Stimulated activated CD4-positive, alpha-beta T cell treated with anti-CD3 and anti-CD28 coated beads, Interleukin-2, amount 100 ng/mL, for 4 hours (primary cell): ENCODE data around the gene UBR7.

Source experiments
- DNase-seq: peaks from one replicate; pipeline ENCODE4 v3.0.0-alpha.2; 2020; ENCODE audit warnings: low read depth

The UBR7 gene

DNA sequence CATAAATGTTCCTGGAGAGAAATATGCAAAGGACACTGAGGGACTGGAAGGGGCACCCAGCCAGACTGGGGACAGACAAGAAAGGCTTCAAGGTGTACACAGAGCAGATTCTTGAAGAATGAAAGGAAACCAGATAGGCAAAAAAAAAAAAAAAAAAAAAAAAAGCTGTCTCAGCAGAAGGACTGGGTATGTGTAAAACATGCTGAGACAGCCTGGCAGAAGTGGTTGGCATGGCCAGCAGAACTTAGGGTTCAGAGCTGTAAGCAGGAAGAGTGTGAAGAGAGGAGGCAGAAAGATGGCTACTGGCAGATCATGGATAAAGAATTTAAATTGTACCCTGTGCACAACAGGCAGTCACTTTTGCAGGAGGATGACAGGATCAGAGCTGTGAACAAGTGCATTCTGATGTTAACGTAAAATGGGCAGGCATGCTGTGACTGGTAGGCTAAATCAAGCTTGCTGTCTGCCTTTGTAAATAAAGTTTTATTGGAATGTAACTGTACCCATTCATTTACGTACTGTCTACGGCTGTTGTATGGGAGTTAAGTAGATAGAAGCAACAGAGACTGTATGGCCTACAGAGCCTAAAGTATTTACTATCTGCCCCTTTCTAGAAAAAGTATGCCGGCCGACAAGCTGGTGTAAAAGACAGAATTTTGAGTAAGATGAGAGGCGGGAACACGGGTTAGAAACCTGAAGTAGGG is 42.2 kb downstream of the UBR7 start:
- no peak for DNase-seq

- no peak for DNase-seq
Measured at GRCh38 chr14:93262446-93262845, 55.4 kb downstream of the UBR7 start.

- no peak for DNase-seq
Measured at GRCh38 chr14:93263416-93263815, 56.4 kb downstream of the UBR7 start.

DNA sequence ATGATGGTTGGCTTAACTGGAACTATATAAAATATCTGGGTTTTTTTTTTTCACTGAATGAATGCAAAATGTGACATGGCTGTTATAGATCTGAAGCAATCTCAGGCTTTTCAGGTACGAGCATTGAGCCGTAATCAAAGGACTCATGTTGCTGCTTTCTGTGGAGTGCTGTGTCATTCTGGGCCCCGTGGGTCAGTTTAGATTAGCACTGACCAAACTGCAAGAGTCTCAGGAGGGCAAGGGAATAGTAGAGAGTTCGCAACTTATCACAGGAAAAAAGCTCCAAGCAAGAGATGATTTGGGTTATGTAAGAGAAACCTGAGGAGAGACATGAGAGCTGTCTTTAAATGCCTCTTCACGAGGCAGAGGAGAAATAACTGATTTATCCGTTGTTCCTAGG is 59.1 kb downstream of the UBR7 start:
- DNase-seq: no peak

GRCh38 chr14:93267149-93267711 is 60.2 kb downstream of the UBR7 start:
- no peak for DNase-seq

DNA sequence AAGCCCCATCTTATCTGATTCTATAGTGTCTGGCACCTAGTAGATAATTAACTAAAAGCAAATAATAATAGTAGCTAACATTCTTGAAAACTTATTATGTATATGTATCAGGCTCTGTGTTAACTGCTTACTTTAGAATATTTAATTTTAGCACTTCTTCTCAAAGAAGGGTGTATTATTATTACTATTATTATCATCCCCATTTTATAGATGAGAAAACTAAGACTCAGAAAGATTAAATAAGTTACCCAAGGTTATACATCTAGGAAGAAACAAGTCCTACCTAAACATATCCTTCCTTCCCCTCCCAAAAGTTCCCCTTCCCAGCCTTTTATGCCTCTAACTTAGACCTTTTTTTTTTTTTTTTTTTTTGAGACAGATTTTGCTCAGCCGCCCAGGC is 61.4 kb downstream of the UBR7 start:
- DNase-seq: no peak

DNA sequence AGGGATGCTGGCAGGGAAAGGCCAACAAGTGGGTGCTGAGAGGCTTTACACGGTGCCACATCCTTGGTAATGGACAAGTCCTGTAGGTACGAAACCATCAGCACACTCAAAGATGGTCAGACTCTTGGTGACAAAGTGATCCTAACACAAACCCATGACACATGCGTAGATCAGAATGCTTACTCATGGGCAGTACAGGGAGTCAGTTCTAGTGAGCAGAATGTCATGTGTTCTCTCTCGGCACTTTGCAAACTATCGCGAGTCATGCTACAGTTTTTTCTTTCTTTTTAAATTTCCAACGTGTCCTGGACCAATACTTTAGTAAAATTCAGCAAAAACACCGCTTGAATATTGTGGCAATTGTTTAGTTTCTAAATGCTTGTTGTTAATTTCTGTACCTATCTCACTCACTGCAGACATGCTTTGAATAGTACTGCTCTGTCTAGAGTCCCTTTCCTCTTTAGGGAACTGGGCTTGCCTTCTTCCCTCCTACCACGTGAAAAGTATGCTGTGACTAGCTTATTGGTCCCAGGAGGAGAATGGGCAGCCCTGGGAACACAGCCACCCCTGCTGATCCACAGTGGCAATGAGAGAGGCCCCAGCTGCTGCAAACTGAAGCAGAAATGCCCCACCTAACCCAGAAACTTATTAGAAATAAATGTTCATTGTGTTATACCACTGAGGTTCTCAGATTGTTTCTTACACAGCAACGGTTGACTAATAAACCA is 62.4 kb downstream of the UBR7 start:
- no peak for DNase-seq

DNA sequence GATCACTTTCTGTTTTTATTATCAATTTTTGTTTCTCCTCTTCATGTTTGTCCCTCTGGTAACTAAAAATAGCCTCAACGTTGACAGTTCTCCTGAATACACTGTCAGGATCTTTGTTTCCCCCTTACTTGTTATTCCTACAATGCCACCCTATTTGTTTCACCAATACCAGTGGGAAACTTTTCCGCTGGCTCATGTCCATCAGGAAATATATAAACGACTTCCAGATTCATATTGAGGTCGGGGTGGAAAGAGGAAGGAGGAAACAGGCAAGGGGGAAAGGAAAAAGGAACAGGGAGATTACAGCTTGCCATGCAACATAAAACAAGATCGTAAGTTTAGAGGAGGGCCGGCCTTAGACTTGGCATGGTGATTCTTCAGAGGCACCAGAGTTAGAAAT is 64.1 kb downstream of the UBR7 start:
- DNase-seq: no peak

- no peak for DNase-seq
Measured at GRCh38 chr14:93274055-93274806, 67.2 kb downstream of the UBR7 start.

DNA sequence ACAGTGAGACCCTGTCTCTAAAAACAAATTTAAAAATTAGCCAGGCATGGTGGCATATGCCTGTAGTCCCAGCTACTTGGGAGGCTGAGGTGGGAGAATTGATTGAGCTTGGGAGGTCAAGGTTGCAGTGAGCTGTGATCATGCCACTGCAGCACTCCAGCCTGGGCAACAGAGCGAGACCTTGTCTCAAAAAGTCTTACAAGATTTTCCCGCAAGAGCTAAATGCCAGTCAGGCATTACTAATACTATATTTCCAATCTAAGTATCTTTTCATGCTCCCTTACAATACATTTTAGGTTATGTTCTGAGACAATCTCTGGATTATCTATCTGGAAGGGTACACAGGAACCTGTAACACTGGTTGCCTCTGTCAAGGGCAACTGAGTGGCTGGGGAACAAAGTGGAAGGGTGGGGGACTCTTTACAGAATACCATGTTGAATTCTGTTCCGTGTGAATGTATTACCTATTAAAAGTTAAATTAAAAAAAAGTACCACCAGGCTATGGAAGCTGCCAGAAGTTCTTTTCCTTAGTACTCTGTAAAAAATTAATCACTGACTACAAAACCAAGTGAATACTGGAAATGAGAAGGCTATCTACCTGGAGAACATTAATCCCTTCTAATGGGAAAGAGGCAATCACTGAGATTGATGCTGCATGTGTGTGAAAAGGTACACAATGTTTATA is 69.1 kb downstream of the UBR7 start:
- DNase-seq: no peak
